Skeletal muscle tissue (tissue), 4 donors: Measurements from ENCODE around the gene SMIM20. TPM values are rescaled to one million over a fixed set of nuclear protein-coding genes. Genes with fewer than 3 reads are reported as not detected.

Experiments
- H3K27ac ChIP-seq: one replicate; pipeline ENCODE4 v1.7.0; 2013; ENCODE audit warnings: mild to moderate bottlenecking, low read depth, low read length, inconsistent platforms
- H3K27me3 ChIP-seq, 3 donors: one replicate each; pipeline ENCODE4 v1.7.0; 2013; ENCODE audit warnings: low read length in 3 of 3; ENCODE audit not compliant: control insufficient read depth in 3 of 3, insufficient read depth in 3 of 3
- H3K36me3 ChIP-seq, 3 donors: one replicate each; pipeline ENCODE4 v1.7.0; 2013; ENCODE audit warnings: low read length in 3 of 3; ENCODE audit not compliant: control insufficient read depth in 3 of 3, insufficient read depth in 3 of 3
- H3K4me1 ChIP-seq, 3 donors: one replicate each; pipeline ENCODE4 v1.7.0; 2013; ENCODE audit warnings: low read length in 3 of 3, mild to moderate bottlenecking in 3 of 3; ENCODE audit not compliant: control insufficient read depth in 3 of 3, insufficient read depth in 3 of 3
- H3K4me3 ChIP-seq, 3 donors: one replicate each; pipeline ENCODE4 v1.7.0; 2013; ENCODE audit warnings: low read length in 3 of 3
- H3K9ac ChIP-seq, 3 donors: one replicate each; pipeline ENCODE4 v1.7.0; 2013; ENCODE audit warnings: low read length in 3 of 3, mild to moderate bottlenecking in 3 of 3, moderate library complexity in 2 of 3, low read depth in 1 of 3
- H3K9me3 ChIP-seq, 3 donors: one replicate each; pipeline ENCODE4 v1.7.0; 2013; ENCODE audit warnings: low read length in 3 of 3; ENCODE audit not compliant: control insufficient read depth in 3 of 3
- total RNA-seq: library from RNA; depleted of rRNA; stranded (reverse); fragments of >200 nt; gene quantifications from one replicate; pipeline ENCODE4 v1.2.3, GENCODE V29; 2014
- donor health status: Osteomylitis.

The SMIM20 gene
- total RNA-seq, 1 donor from 2014 or later, result 27.1 TPM

DNA sequence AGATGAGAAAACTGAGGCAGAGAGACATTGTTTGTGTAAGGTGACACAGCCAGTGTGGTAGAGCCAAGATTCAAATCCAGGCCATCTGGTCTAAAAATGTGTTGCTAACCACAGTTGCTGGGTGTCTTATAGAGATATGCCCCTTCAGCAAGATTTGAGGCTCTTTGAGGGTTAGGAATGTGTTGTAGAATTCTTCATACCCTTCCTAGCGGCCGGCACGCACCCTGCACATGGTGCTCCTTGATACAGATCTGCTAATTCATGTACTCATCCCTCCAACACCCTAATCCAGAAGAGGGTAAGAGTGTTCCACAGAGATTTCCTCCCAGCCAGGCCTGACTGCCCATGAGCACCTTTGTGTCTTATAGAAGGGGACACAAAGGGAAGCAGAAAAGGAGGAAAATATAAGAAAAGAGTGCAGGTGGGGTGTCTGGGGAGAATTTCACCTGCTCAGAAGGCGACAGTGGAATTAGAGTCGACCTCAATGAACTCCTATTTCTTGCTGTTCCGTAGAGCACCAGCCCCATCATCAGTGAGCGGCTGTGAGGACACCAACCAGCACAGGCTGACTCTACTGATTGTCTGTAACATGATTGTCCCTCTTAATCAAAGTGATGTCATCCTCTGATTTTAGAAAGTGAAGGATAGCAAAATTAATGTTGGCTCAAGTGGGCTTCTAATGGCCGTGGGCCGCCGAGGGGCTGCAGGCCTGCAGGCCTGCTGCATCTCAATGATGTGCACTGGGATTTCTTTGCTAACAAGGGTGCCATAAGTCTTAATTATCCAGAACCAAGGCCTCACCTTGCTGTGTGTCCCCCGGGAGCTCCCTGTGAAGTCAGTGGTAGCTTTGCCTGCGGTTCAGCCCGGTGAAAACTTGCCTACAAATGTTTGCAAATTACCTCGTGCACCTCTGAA, 24.2 kb upstream of the SMIM20 start:
- no peaks in the 10 kb centered on the region for H3K36me3 ChIP-seq
- no peak overlapping the region for H3K27ac ChIP-seq
- no peak overlapping the region for H3K9ac ChIP-seq
- peaks cover 0 to 3% (median 0%) of the 10 kb centered on the region in 3 donors for H3K27me3 ChIP-seq
- H3K4me1 ChIP-seq, result no peaks in the 10 kb centered on the region
- H3K9me3 ChIP-seq, result no peaks in the 10 kb centered on the region
- H3K4me3 ChIP-seq, result no peak overlapping the region

DNA sequence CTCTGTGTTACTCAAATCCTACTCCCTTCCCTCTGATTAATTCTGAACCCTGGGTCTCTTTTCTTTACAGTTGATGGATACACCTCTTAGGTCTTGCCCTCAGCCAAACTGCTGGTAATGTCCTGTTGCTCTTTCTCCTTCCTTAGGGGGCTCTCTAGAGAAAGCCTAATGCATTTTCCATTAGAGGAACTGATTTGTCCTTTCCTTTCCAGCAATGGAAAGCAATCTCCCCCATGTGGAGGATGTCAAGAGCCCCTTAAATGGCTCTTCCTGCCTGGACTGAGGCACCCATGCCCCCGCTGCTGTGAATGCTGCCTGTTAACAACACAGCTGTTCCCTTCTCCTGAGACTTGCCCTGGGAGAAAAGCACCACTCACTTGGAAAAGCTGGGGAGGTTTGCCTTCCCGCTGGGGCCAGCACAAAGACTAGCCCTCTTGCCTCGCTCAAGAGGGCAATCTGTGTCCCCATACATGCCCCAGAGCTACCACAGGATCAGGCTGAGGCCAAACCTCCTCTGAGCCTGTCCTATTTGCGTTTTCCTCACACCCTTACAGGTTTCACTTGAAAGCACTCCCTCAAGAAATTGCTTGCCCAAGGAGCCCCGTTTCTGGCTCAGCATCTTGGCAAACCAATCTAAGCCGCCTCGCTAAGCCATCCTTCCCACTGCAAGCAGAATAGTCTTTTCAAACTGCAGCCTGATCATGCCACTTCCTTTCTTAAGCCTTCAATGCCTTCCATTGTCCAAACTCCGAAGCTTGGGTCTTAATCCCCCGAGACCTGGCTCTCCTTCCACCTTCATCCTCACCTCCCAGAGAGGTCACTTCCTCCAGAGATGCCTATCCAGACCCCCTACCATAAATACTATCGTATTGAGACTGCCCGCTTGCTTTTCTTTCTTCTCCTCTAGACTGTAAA, 23.2 kb upstream of the SMIM20 start:
- H3K9ac ChIP-seq, result no peak overlapping the region
- H3K4me3 ChIP-seq, result no peak overlapping the region
- no peaks in the 10 kb centered on the region for H3K4me1 ChIP-seq
- H3K36me3 ChIP-seq, result no peaks in the 10 kb centered on the region
- no peak overlapping the region for H3K27ac ChIP-seq
- H3K27me3 ChIP-seq, result peaks cover 0 to 3% (median 0%) of the 10 kb centered on the region in 3 donors
- H3K9me3 ChIP-seq, result no peaks in the 10 kb centered on the region

DNA sequence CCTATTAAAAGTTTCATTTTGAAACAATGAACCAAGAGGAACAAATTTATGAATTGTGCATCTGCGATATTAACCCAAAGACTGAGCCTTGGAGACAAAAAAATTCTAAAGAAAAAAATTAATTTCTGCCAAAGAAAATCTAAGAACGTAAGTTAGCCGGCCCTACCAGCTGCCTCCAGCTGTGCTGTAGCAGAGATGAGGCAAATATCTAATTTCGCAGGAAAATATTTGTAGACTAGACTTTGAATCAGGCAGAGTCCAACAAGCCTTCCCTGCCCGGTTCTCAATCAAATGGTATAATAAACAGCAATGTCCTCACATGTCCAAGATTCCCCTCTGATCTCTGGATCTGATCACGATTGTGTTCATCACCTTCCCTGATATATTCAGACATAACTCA, 21.2 kb upstream of the SMIM20 start:
- Histone ChIP-seq H3K27me3 (no peaks in the 10 kb centered on the region), H3K9ac (no peak overlapping the region), H3K4me3 (no peak overlapping the region), H3K27ac (no peak overlapping the region), H3K9me3 (no peaks in the 10 kb centered on the region), H3K36me3 (no peaks in the 10 kb centered on the region), H3K4me1 (no peaks in the 10 kb centered on the region)

DNA sequence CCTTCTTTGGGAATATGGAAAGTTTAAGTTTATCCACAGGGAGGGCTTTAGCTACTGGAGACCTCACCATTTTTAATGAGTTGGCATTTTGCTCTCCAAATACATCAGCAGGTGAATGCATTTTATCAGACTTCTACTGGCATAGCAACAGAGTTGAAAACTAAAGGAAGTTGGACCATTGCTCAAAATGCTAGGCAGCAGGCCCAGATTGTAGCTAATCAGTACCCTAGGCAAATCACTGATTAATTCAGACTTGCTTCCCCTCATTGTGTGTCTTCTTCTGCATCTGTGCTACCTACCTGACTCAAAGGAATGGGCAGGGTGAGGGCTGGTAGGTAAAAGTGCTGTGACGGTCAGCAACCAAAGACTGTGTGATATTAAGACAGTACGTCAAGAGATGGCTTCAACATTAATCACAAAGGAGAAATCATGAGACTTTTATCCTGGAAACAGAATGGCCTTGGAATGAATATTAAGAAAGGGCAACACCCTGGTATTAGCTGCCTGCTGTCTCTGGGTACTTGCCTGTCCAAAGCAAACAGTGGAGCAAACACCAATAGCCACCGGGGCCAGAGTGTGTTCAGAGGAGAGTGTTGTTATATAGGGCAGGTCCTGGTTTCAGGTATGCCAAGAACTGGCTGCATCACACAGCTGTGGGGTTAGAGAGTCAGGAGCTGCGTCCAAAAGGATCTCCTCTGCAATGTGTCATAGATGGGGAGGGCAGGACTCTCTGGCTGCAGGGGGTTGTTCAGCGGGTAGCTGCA, 17.1 kb upstream of the SMIM20 start:
- Histone ChIP-seq H3K9ac (no peak overlapping the region), H3K36me3 (no peaks in the 10 kb centered on the region), H3K4me1 (no peaks in the 10 kb centered on the region), H3K27me3 (no peaks in the 10 kb centered on the region), H3K4me3 (no peak overlapping the region), H3K9me3 (no peaks in the 10 kb centered on the region), H3K27ac (no peak overlapping the region)

DNA sequence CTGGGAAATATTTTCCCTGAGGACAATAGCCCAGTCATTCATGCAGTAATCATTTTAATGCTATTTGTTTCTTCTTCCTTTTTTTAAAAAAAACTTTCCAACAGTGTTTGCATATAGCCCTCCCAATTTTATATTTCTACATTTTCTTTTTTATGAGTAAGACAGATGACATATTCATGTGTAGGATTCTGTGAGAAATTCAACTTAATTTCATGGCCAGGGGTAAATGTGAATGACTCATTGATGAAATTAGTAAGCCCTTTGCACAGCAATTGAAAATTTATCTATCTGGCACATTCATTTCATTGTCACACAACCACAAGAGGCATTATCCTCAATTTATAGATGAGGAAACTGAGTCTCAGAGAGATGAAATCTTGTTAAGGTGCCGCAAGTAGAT, 13.7 kb upstream of the SMIM20 start:
- Histone ChIP-seq H3K9me3 (no peaks in the 10 kb centered on the region), H3K9ac (no peak overlapping the region), H3K27ac (no peak overlapping the region), H3K4me3 (no peak overlapping the region), H3K27me3 (no peaks in the 10 kb centered on the region), H3K36me3 (no peaks in the 10 kb centered on the region), H3K4me1 (no peaks in the 10 kb centered on the region)

DNA sequence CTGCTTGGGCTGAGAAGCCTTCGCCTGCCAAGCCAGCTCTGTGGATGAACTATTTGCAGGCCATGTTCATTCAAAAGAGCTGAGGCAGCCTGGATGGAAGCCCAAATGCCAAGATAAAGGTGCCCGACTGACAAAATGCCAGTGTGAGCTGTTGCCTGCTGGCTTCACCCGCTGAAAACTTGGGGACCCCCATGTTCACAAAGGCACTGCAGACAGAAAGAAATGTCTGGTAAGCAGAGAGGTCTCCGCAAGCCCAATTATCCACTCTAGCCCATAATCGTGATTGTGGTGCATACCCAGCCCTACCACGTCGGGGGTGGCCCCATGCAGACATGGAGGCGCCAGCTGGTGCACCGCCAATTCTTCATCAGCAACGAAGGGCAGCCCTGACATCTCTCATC, 13.0 kb upstream of the SMIM20 start:
- H3K4me3 ChIP-seq, result no peak overlapping the region
- H3K9me3 ChIP-seq, result no peaks in the 10 kb centered on the region
- H3K27me3 ChIP-seq, result no peaks in the 10 kb centered on the region
- no peaks in the 10 kb centered on the region for H3K4me1 ChIP-seq
- H3K9ac ChIP-seq, result no peak overlapping the region
- H3K27ac ChIP-seq, result no peak overlapping the region
- no peaks in the 10 kb centered on the region for H3K36me3 ChIP-seq

DNA sequence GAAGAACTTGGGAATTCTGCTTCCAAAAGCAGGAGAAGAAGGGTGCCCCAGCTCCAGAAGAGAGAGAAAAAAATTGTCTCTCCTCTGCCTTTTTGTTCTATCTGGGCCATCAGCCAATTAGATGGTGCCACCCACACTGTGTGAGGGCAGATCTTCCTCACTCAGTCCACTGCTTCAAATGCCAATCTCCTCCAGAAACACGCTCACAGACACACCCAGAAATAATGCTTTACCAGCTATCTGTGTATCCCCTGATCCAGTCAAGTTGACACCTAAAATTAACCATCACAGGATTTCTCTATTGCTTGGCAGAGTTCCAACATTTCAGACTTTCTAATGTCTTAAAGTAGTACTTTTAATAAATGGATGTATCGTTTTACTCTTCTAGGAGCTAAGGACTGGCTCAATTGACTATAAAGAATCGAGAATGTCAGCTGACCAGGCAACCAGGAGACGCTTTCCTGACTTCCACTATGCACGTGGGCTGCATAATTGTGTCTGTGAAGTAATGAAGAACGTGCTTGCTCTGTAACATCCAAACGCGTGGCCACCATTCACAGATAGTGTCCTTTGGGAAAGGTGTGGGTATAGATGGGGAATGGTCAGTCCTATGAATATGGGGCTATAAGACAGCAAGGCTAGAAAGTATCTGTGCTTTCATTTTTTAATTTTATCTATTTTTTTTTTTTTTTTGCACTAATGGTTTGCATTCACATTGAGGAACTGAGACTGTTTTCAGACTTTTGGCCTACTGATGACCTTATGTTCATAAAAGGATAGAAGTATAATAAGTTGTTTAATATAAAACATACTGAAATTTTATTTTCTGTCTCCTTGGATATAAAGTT, 9.9 kb upstream of the SMIM20 start:
- no peaks in the 10 kb centered on the region for H3K9me3 ChIP-seq
- no peaks in the 10 kb centered on the region for H3K36me3 ChIP-seq
- H3K27ac ChIP-seq, result no peak overlapping the region
- H3K27me3 ChIP-seq, result no peaks in the 10 kb centered on the region
- no peaks in the 10 kb centered on the region for H3K4me1 ChIP-seq
- no peak overlapping the region for H3K9ac ChIP-seq
- H3K4me3 ChIP-seq, result no peak overlapping the region

DNA sequence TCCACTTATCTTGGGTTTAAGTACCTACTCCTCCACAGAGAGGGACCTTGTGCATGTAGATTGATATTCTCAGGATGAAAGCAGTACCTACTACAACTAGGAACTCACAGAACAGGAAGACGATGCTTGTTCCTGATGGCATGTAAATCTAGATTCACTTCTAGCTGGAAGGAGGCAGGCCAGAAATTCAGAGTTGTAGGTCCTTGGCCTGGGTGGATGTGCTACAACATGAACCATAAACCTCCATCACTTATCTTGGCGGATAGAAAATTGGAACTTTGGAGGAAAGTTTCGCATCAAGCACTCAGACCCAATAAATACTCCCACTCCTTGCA, 9.3 kb upstream of the SMIM20 start:
- H3K4me1 ChIP-seq, result no peaks in the 10 kb centered on the region
- no peaks in the 10 kb centered on the region for H3K36me3 ChIP-seq
- H3K27ac ChIP-seq, result no peak overlapping the region
- no peaks in the 10 kb centered on the region for H3K27me3 ChIP-seq
- H3K9ac ChIP-seq, result no peak overlapping the region
- no peaks in the 10 kb centered on the region for H3K9me3 ChIP-seq
- no peak overlapping the region for H3K4me3 ChIP-seq

DNA sequence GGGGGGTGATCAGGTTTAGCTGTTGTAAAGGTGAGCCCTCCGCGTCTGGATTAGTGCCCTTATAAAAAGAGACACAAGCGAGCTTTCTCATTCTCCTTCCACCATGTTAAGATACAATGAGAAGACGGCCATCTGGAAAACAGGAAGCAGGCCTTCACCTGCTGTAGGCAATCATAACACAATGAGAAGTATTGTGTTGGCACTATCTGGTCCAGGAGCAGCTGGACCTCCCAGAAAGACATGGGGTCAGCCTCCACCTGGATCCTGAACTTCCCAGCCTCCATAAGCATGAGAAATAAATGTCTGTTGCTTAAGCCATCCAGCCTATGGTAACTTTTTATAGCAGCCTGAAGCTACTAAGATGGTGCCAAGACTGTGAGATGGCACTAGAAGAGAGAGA, 8.6 kb upstream of the SMIM20 start:
- Histone ChIP-seq H3K9me3 (no peaks in the 10 kb centered on the region), H3K36me3 (no peaks in the 10 kb centered on the region), H3K27me3 (no peaks in the 10 kb centered on the region), H3K9ac (no peak overlapping the region), H3K4me3 (no peak overlapping the region), H3K27ac (no peak overlapping the region), H3K4me1 (no peaks in the 10 kb centered on the region)
